Measurements from ENCODE around the gene MAML3. TPM values are rescaled to one million over a fixed set of nuclear protein-coding genes. Genes with fewer than 3 reads are reported as not detected.

The MAML3 gene
- polyA plus RNA-seq, 1 donor (not counting 4 experiments of a cell fraction or from before 2014, with no cell fraction given), result 0.68 TPM

- Histone ChIP-seq H3K27ac (ENCODE audit: control insufficient read depth, insufficient read depth, low read length) (no peak overlapping the region), H3K4me3 (ENCODE audit: control insufficient read depth in 2 of 3, extremely low read depth in 1 of 3, insufficient read depth in 2 of 3, low read depth in 1 of 3, low read length in 3 of 3) (no peak overlapping the region), H4K20me1 (ENCODE audit: control insufficient read depth, extremely low read depth, insufficient read depth, low read length) (no peaks in the 10 kb centered on the region), H3K9me3 (ENCODE audit: control insufficient read depth, low read depth, low read length) (no peaks in the 10 kb centered on the region), H3K27me3 (ENCODE audit: control insufficient read depth, extremely low read depth, insufficient read depth, low read length) (no peaks in the 10 kb centered on the region), H3K9ac (ENCODE audit: control insufficient read depth, extremely low read depth, insufficient read depth, low read length) (no peak overlapping the region), H3K4me2 (ENCODE audit: control insufficient read depth, extremely low read depth, insufficient read depth, low read depth, low read length) (no peak overlapping the region), H3K9me1 (ENCODE audit: control insufficient read depth, extremely low read depth, insufficient read depth, low read length) (no peaks in the 10 kb centered on the region), H3K36me3 (ENCODE audit: control insufficient read depth in 2 of 2, extremely low read depth in 1 of 2, insufficient read depth in 2 of 2, low read length in 2 of 2) (no peaks in the 10 kb centered on the region), H3K79me2 (ENCODE audit: control insufficient read depth, insufficient read depth, low read length) (no peaks in the 10 kb centered on the region), H2AFZ (ENCODE audit: control insufficient read depth, low read length) (no peak overlapping the region), H3K4me1 (ENCODE audit: control insufficient read depth, extremely low read depth, insufficient read depth, low read length) (peaks cover 11% of the 10 kb centered on the region)
- no peak for FAIRE-seq
- TF ChIP-seq EZH2 (IDR thresholded peaks at IDR 0.05; ENCODE audit: low read length) (no peak), CTCF (optimal IDR thresholded peaks at IDR 0.05 in 1 of 3, IDR thresholded peaks at IDR 0.05 in 1 of 3, conservative IDR thresholded peaks at IDR 0.05 in 1 of 3; ENCODE audit: extremely low read depth in 1 of 3, insufficient read depth in 2 of 3, low read length in 3 of 3) (no peak)
- no peak for DNase-seq (ENCODE audit: low read depth, low spot score)
- dilution Hi-C loops (cut with MboI; ENCODE audit: extremely low pct_ligation_motif_present, low sequenced_read_pairs), result no loop called here
These were observed 411.0 kb downstream of the MAML3 start for GRCh38 chr4:139743027-139743426.

- peak; percentile 79 for FAIRE-seq
- peaks cover 4% of the 10 kb centered on the region for H3K27me3 ChIP-seq (ENCODE audit: control insufficient read depth, extremely low read depth, insufficient read depth, low read length)
- H3K4me1 ChIP-seq (ENCODE audit: control insufficient read depth, extremely low read depth, insufficient read depth, low read length), result peaks cover 11% of the 10 kb centered on the region
- no peaks in the 10 kb centered on the region for H3K9me3 ChIP-seq (ENCODE audit: control insufficient read depth, low read depth, low read length)
- TF ChIP-seq CTCF (optimal IDR thresholded peaks at IDR 0.05 in 1 of 3, IDR thresholded peaks at IDR 0.05 in 1 of 3, conservative IDR thresholded peaks at IDR 0.05 in 1 of 3; ENCODE audit: extremely low read depth in 1 of 3, insufficient read depth in 2 of 3, low read length in 3 of 3) (peak; percentile 36 to 62 (median 53)), EZH2 (IDR thresholded peaks at IDR 0.05; ENCODE audit: low read length) (no peak)
- no peaks in the 10 kb centered on the region for H4K20me1 ChIP-seq (ENCODE audit: control insufficient read depth, extremely low read depth, insufficient read depth, low read length)
- no peak overlapping the region for H3K9ac ChIP-seq (ENCODE audit: control insufficient read depth, extremely low read depth, insufficient read depth, low read length)
- peak overlapping the region; percentile 86 for H2AFZ ChIP-seq (ENCODE audit: control insufficient read depth, low read length)
- no peaks in the 10 kb centered on the region for H3K9me1 ChIP-seq (ENCODE audit: control insufficient read depth, extremely low read depth, insufficient read depth, low read length)
- dilution Hi-C loops (cut with MboI; ENCODE audit: extremely low pct_ligation_motif_present, low sequenced_read_pairs), result no loop called here
- H3K4me3 ChIP-seq (ENCODE audit: control insufficient read depth in 2 of 3, extremely low read depth in 1 of 3, insufficient read depth in 2 of 3, low read depth in 1 of 3, low read length in 3 of 3), result no peak overlapping the region
- peak overlapping the region; percentile 31 for H3K4me2 ChIP-seq (ENCODE audit: control insufficient read depth, extremely low read depth, insufficient read depth, low read depth, low read length)
- no peak overlapping the region for H3K27ac ChIP-seq (ENCODE audit: control insufficient read depth, insufficient read depth, low read length)
- H3K79me2 ChIP-seq (ENCODE audit: control insufficient read depth, insufficient read depth, low read length), result no peaks in the 10 kb centered on the region
- DNase-seq (ENCODE audit: low read depth, low spot score), result peak; percentile 15
- no peaks in the 10 kb centered on the region for H3K36me3 ChIP-seq (ENCODE audit: control insufficient read depth in 2 of 2, extremely low read depth in 1 of 2, insufficient read depth in 2 of 2, low read length in 2 of 2)
These were observed 413.4 kb downstream of the MAML3 start for GRCh38 chr4:139740531-139741041.
